ENCODE measurements around the gene TTC7B.
A peak's percentile ranks its signal among the peaks of the same experiment; 100 is the strongest.

The TTC7B gene

GRCh38 chr14:90759370-90760077, 56.7 kb downstream of the TTC7B start:
- TF ChIP-seq CTCF (IDR thresholded peaks at IDR 0.05), result no peak

GRCh38 chr14:90758959-90759358, 57.3 kb downstream of the TTC7B start:
- TF ChIP-seq CTCF (IDR thresholded peaks at IDR 0.05), result no peak

- peak; percentile 79 for TF ChIP-seq CTCF (IDR thresholded peaks at IDR 0.05)
Observed at GRCh38 chr14:90758028-90758889, 58.0 kb downstream of the TTC7B start.

GRCh38 chr14:90757452-90757851, 58.8 kb downstream of the TTC7B start:
- TF ChIP-seq CTCF (IDR thresholded peaks at IDR 0.05), result no peak

- no peak for TF ChIP-seq CTCF (IDR thresholded peaks at IDR 0.05)
Observed at GRCh38 chr14:90756755-90757345, 59.4 kb downstream of the TTC7B start.

- no peak for TF ChIP-seq CTCF (IDR thresholded peaks at IDR 0.05)
Observed at GRCh38 chr14:90755661-90756304, 60.4 kb downstream of the TTC7B start.

GRCh38 chr14:90753456-90754005, 62.7 kb downstream of the TTC7B start:
- no peak for TF ChIP-seq CTCF (IDR thresholded peaks at IDR 0.05)

Measured in LNCAP (cell line).